ENCODE measurements around the gene ZNF488.

DNA sequence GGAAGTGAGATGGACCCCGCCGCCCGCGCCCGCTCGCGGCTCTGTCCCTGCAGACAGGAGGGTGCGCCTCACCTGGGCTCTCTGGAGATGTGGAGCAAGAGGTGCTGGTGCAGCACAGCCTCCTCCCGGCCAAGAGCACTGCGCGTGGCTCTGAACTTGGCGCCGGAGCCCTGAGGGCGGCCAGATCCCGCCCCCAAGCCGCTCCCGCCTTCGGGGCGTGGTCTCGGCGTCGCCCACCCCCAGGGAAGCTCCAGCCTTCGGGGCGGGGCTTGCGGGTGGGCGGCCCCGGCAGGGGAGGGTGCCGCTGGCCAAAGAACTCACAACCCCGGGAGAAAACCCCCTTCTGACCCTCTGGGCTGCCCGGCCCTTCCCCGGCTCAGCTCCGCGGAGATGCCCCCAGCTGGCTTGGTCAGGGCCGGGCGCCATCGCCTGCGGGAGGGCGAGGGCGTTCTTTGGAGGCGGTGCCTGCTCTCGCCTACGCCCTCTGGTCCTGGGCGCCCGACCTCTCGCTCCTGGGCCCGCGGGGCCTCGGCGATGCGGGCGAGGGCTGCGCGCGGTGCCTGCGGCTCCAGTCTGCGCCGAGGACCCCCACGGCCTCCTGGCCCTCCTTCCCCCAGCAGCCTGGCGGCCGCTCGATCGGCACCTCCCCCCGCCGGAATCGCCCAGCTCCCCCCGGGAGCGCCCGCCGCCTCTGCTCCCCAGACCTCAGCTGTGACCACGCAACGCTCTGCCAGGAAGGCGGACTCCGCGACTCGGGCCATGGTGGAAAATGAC is at the start of gene ZNF488:
- no peak for TF ChIP-seq CHD4 (IDR thresholded peaks at IDR 0.05)
- no peak for TF ChIP-seq NRF1 (conservative IDR thresholded peaks at IDR 0.05; ENCODE audit: low read depth, low read length)
- TF ChIP-seq SUPT20H (IDR thresholded peaks at IDR 0.05; ENCODE audit: borderline replicate concordance, control insufficient read depth, low read depth, low read length), result no peak
- TF ChIP-seq RAD21 (IDR thresholded peaks at IDR 0.05; ENCODE audit: insufficient read depth, low read depth, low read length), result no peak
- TF ChIP-seq TARDBP (IDR thresholded peaks at IDR 0.05; ENCODE audit: borderline replicate concordance), result no peak
- no peak for TF ChIP-seq CTCF (IDR thresholded peaks at IDR 0.05 in 2 of 3, conservative IDR thresholded peaks at IDR 0.05 in 1 of 3; ENCODE audit: control insufficient read depth in 2 of 3, extremely low read depth in 1 of 3, insufficient read depth in 1 of 3, low read depth in 3 of 3, low read length in 3 of 3)
- TF ChIP-seq POLR2A (IDR thresholded peaks at IDR 0.05; ENCODE audit: low read depth, low read length), result no peak; the same call in 1 of the 2 replicates
